ENCODE measurements around the gene BBIP1. TPM values are rescaled to one million over a fixed set of nuclear protein-coding genes. Genes with fewer than 3 reads are reported as not detected.
A peak's percentile ranks its signal among the peaks of the same experiment; 100 is the strongest.

BBIP1 gene
- total RNA-seq (2014; rRNA removed; shearing (Covaris generic)), result 9.2 and 12.7 TPM in 2 replicates

- peak; percentile 99 for DNase-seq (ENCODE audit: low spot score)
Observed at GRCh38 chr10:110918643-110919348, at the start of gene BBIP1. TSS of gene BBIP1 (minus strand) at chr10:110919180. CDS start at chr10:110918157, 1,023 bp downstream.

GRCh38 chr10:110967645-110968044 lies 48.7 kb upstream of the BBIP1 start:
- no peak for DNase-seq (ENCODE audit: low spot score)

GRCh38 chr10:110967009-110967630 lies 48.1 kb upstream of the BBIP1 start:
- no peak for DNase-seq (ENCODE audit: low spot score)

- DNase-seq (ENCODE audit: low spot score), result no peak
Observed at GRCh38 chr10:110966146-110966545, 47.2 kb upstream of the BBIP1 start.

- no peak for DNase-seq (ENCODE audit: low spot score)
Observed at GRCh38 chr10:110965216-110965615, 46.2 kb upstream of the BBIP1 start.

- no peak for DNase-seq (ENCODE audit: low spot score)
Observed at GRCh38 chr10:110964681-110965080, 45.7 kb upstream of the BBIP1 start.

GRCh38 chr10:110963162-110963561 lies 44.2 kb upstream of the BBIP1 start:
- no peak for DNase-seq (ENCODE audit: low spot score)

- no peak for DNase-seq (ENCODE audit: low spot score)
Observed at GRCh38 chr10:110962443-110962842, 43.5 kb upstream of the BBIP1 start.

- no peak for DNase-seq (ENCODE audit: low spot score)
Observed at GRCh38 chr10:110960333-110960712, 41.3 kb upstream of the BBIP1 start.

GRCh38 chr10:110959379-110960332 lies 40.7 kb upstream of the BBIP1 start:
- DNase-seq (ENCODE audit: low spot score), result no peak

GRCh38 chr10:110957606-110958005 lies 38.6 kb upstream of the BBIP1 start:
- no peak for DNase-seq (ENCODE audit: low spot score)

GRCh38 chr10:110951381-110951780 lies 32.4 kb upstream of the BBIP1 start:
- no peak for DNase-seq (ENCODE audit: low spot score)

GRCh38 chr10:110947061-110947595 lies 28.1 kb upstream of the BBIP1 start:
- DNase-seq (ENCODE audit: low spot score), result no peak

- DNase-seq (ENCODE audit: low spot score), result no peak
Observed at GRCh38 chr10:110946496-110946895, 27.5 kb upstream of the BBIP1 start.

GRCh38 chr10:110944792-110945396 lies 25.9 kb upstream of the BBIP1 start:
- no peak for DNase-seq (ENCODE audit: low spot score)

- DNase-seq (ENCODE audit: low spot score), result no peak
Observed at GRCh38 chr10:110939419-110939818, 20.4 kb upstream of the BBIP1 start.

GRCh38 chr10:110936757-110937156 lies 17.8 kb upstream of the BBIP1 start:
- no peak for DNase-seq (ENCODE audit: low spot score)

- DNase-seq (ENCODE audit: low spot score), result peak; percentile 49
Observed at GRCh38 chr10:110932505-110933180, 13.7 kb upstream of the BBIP1 start.

- DNase-seq (ENCODE audit: low spot score), result no peak
Observed at GRCh38 chr10:110931769-110932381, 12.9 kb upstream of the BBIP1 start.

- no peak for DNase-seq (ENCODE audit: low spot score)
Observed at GRCh38 chr10:110927461-110927860, 8.5 kb upstream of the BBIP1 start.
